ENCODE results near the gene ZNF581.

The ZNF581 gene

DNA sequence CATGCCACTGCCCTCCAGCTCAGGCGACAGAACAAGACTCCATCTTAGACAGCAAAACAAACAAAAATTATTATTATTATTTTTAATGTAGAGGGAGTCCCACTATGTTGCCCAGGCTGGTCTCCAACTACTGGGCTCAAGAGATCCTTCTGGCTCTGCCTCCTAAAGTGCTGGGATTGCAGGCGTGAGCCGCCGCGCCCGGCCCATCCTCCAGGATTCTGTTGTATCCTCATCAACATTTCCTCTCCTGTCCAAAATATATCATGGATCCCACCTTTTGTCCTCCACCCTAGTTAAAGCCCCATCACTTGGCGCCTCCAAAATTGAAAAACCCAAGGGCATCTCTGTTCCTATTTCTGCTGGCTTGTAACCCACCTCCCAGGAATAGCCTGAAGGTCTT is 20.3 kb upstream of the ZNF581 start:
- in situ Hi-C loops (cut with HindIII; ENCODE audit: low pct_ligation_motif_present, low pct_unique_long_range_greater_than_20kb, low sequenced_read_pairs): loop anchor here (10.0 kb wide), 1 partner anchor 108 kb away; no protein-coding TSS in a partner anchor
- no peak for DNase-seq

DNA sequence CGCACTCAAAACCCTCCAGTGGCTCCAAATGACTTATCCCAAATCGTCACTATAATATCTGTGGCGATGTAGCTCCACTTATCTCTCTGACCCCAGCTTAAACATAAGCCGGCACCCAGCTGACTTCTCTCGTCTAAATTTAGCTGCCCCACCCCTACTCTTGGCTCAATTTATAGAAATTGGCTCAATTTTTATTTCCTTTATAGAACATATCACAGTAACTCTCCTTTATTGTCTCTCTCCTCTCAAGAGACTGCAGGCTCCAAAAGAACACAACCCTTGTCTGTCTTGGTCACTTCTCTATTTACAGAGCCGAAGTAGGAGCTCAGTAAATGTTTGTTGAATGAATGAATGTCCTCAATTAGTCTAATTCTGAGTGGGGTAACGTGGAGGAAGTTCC is 19.9 kb upstream of the ZNF581 start:
- DNase-seq: no peak
- in situ Hi-C loops (cut with HindIII; ENCODE audit: low pct_ligation_motif_present, low pct_unique_long_range_greater_than_20kb, low sequenced_read_pairs): loop anchor here (10.0 kb wide), 1 partner anchor 109 kb away; no protein-coding TSS in a partner anchor

- in situ Hi-C loops (cut with HindIII; ENCODE audit: low pct_ligation_motif_present, low pct_unique_long_range_greater_than_20kb, low sequenced_read_pairs): loop anchor here (10.0 kb wide), 1 partner anchor 110 kb away; no protein-coding TSS in a partner anchor
- peak; percentile 86 for DNase-seq
These were observed 19.1 kb upstream of the ZNF581 start, which contains the start of gene ZNF784 for GRCh38 chr19:55624109-55625003. Gene ZNF784, minus strand, starts transcription at chr19:55624566. Its CDS starts 5 bp downstream, at chr19:55624561.

- no peak for DNase-seq
- in situ Hi-C loops (cut with HindIII; ENCODE audit: low pct_ligation_motif_present, low pct_unique_long_range_greater_than_20kb, low sequenced_read_pairs): loop anchor here (10.0 kb wide), 1 partner anchor 110 kb away; no protein-coding TSS in a partner anchor
These were observed 18.5 kb upstream of the ZNF581 start for GRCh38 chr19:55625004-55625326.

GRCh38 chr19:55626350-55626749 is 17.1 kb upstream of the ZNF581 start:
- no peak for DNase-seq
- in situ Hi-C loops (cut with HindIII; ENCODE audit: low pct_ligation_motif_present, low pct_unique_long_range_greater_than_20kb, low sequenced_read_pairs): loop anchor here (10.0 kb wide), 1 partner anchor 112 kb away; no protein-coding TSS in a partner anchor

DNA sequence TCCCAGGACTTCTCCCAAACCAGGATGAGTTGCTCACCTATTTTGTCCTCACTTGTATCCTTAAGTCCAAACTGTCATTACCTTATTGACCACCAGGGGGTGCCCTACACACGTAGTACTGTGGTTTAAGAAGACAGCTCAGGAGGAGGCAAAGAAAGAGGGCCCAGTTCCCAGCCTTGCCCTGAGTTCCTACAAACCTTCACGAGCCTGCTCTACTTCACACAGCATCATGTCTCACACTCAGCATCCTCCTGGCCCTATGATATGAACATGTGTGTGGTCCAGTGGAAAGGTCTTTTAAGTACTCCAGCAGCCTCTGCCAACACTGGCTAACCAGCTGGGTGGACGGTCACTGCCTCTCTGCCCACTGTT is 11.0 kb upstream of the ZNF581 start:
- in situ Hi-C loops (cut with HindIII; ENCODE audit: low pct_ligation_motif_present, low pct_unique_long_range_greater_than_20kb, low sequenced_read_pairs): no loop called here
- DNase-seq: peak; percentile 90

DNA sequence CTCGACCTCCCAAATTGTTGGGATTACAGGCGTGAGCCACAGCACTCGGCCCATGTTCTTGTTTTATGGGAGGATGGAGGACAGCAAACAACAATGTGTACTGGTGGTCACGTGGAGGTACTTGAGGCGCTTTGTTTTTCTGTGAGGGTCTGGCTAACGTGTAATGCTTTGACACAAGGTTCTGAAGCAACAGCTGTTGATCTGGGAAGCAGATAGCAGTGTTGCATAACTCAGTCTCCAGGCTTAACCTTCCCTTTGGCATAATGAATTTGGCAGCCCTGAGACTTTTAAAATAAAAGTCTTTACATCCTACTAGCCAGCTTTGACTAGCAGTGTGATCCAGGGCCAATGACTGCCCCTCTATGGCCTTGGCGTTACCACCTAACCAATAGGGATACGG is 9.6 kb upstream of the ZNF581 start:
- DNase-seq: no peak
- in situ Hi-C loops (cut with HindIII; ENCODE audit: low pct_ligation_motif_present, low pct_unique_long_range_greater_than_20kb, low sequenced_read_pairs): no loop called here

- in situ Hi-C loops (cut with HindIII; ENCODE audit: low pct_ligation_motif_present, low pct_unique_long_range_greater_than_20kb, low sequenced_read_pairs): no loop called here
- DNase-seq: no peak
These were observed 8.1 kb upstream of the ZNF581 start for GRCh38 chr19:55635334-55635717.

GRCh38 chr19:55635856-55636440 is 7.5 kb upstream of the ZNF581 start:
- in situ Hi-C loops (cut with HindIII; ENCODE audit: low pct_ligation_motif_present, low pct_unique_long_range_greater_than_20kb, low sequenced_read_pairs): no loop called here

GRCh38 chr19:55636723-55637122 is 6.7 kb upstream of the ZNF581 start:
- no peak for DNase-seq
- in situ Hi-C loops (cut with HindIII; ENCODE audit: low pct_ligation_motif_present, low pct_unique_long_range_greater_than_20kb, low sequenced_read_pairs): no loop called here

More at GRCh38 chr19:55635856-55636440, 7.5 kb upstream of the ZNF581 start:
- DNase-seq: no peak

- in situ Hi-C loops (cut with HindIII; ENCODE audit: low pct_ligation_motif_present, low pct_unique_long_range_greater_than_20kb, low sequenced_read_pairs): no loop called here
- no peak for DNase-seq
These were observed 5.9 kb upstream of the ZNF581 start for GRCh38 chr19:55637534-55637933.

GRCh38 chr19:55638864-55639359 is 4.5 kb upstream of the ZNF581 start:
- in situ Hi-C loops (cut with HindIII; ENCODE audit: low pct_ligation_motif_present, low pct_unique_long_range_greater_than_20kb, low sequenced_read_pairs): no loop called here
- peak; percentile 50 for DNase-seq

- DNase-seq: no peak
- in situ Hi-C loops (cut with HindIII; ENCODE audit: low pct_ligation_motif_present, low pct_unique_long_range_greater_than_20kb, low sequenced_read_pairs): no loop called here
These were observed 3.3 kb upstream of the ZNF581 start for GRCh38 chr19:55640043-55640576.

GRCh38 chr19:55640577-55641425 is 2.6 kb upstream of the ZNF581 start, which contains the start of gene ZNF580:
Gene ZNF580, plus strand, starts transcription at chr19:55641002. Its CDS starts 1,507 bp downstream, at chr19:55642509.
- peak; percentile 72 for DNase-seq
- in situ Hi-C loops (cut with HindIII; ENCODE audit: low pct_ligation_motif_present, low pct_unique_long_range_greater_than_20kb, low sequenced_read_pairs): no loop called here

GRCh38 chr19:55641426-55642152 is 1.9 kb upstream of the ZNF581 start:
- in situ Hi-C loops (cut with HindIII; ENCODE audit: low pct_ligation_motif_present, low pct_unique_long_range_greater_than_20kb, low sequenced_read_pairs): no loop called here
- no peak for DNase-seq

DNA sequence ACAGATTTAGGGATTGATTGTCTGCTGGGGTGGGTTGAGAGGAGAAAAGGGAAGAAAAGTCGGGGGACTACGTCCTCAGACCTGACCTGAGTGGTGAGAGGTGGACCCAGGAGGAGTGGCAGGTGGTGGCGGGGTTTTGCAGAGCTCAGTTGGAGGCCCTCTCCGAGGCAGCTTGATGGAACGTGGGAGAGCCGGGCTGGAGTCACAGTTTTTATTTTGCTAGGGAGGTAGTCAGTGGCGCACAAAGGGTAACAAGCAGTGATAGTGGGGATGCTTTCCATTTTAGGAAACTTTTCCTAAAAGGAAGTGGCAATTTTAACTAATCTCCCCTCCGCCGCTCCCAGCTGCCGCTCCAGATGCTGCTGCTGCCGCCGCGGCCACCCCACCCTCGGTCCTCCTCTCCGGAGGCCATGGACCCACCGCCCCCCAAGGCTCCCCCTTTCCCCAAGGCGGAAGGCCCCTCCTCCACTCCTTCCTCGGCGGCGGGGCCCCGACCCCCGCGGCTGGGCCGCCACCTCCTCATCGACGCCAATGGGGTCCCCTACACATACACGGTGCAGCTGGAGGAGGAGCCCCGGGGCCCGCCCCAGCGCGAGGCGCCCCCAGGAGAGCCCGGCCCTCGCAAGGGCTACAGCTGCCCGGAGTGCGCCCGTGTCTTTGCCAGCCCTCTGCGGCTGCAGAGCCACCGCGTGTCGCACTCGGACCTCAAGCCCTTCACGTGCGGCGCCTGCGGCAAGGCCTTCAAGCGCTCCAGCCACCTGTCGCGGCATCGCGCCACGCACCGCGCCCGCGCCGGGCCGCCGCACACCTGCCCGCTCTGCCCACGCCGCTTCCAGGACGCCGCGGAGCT is 1.1 kb upstream of the ZNF581 start:
- in situ Hi-C loops (cut with HindIII; ENCODE audit: low pct_ligation_motif_present, low pct_unique_long_range_greater_than_20kb, low sequenced_read_pairs): no loop called here
- DNase-seq: no peak

- in situ Hi-C loops (cut with HindIII; ENCODE audit: low pct_ligation_motif_present, low pct_unique_long_range_greater_than_20kb, low sequenced_read_pairs): no loop called here
- no peak for DNase-seq
These were observed 383 bp downstream of the ZNF581 start for GRCh38 chr19:55643887-55644176.

All from ACHN (cell line).